HG03175 (cell line): Measurements from ENCODE around the gene CFC1.
"Not testable (repeated sequence)": the region's sequence is repeated elsewhere in the genome, so short reads cannot be mapped to it uniquely, and the experiment has no call there.

Source experiments
- ATAC-seq: cut with Tn5 transposase; IDR thresholded peaks from one replicate; pipeline ENCODE4 v1.9.1; 2021; ENCODE audit warnings: mild to moderate bottlenecking, moderate library complexity; ENCODE audit not compliant: unreplicated experiment

Gene CFC1

DNA sequence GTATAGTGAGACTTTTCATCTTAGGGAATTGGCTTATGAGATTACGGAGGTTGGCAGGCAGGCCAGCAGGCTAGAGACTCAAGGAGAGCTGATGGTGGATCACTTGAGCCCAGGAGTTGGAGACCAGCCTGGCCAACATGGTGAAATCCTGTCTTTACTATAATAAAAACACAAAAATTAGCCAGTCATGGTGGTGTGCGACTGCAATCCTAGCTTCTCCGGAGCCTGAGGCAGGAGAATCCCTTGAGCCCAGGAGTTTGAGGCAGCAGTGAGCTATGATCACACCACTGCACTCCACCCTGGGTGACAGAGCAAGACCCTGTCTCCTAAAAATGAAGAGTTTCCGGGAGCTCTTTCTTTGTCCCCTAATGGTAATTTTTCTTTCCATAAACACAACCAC lies 14.6 kb downstream of the CFC1 start:
- not testable (repeated sequence) for ATAC-seq

- ATAC-seq, result not testable (repeated sequence)
Observed at GRCh38 chr2:130583582-130583981, 15.8 kb downstream of the CFC1 start.

DNA sequence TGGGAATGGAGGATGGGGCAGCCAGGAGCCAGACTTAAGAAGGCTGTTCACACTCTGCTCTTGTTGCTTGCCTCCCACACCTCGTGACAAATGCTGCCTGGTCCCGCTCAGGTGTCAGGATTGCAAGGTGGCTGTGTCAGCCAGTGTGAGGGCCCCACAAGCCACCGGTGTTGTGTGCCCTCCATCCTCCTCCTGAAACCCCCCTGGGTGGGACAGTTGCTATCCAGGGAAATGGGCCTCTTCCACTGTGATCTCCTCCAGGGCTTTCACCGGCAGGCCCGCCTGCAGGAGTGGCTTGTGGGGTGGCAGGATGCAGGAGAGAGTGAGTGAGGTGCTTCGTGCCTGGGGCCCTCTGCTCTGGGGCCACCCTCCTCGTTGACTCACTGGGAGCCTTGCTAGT lies 16.4 kb downstream of the CFC1 start:
- ATAC-seq, result not testable (repeated sequence)

DNA sequence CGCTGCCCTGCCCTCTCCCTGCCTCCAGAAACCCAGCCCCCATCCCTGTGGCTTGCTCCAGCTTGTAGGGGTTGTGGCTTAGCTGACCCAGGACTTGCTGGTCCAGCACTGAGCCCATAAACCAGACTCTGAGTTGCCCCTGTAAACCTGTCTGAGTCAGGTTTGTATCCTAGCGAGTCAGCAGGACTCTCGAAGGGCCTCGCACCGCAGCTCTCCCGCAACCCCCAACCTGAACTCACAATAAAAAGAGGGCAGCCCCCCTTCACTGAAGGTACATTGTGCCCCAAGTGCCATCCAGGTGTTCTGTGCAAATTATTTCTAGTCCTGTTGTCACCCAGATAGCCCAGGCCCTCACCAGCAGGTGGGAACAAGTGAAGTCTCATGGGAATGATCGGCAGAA lies 17.9 kb downstream of the CFC1 start:
- not testable (repeated sequence) for ATAC-seq

- ATAC-seq, result not testable (repeated sequence)
Observed at GRCh38 chr2:130579121-130579520, 20.3 kb downstream of the CFC1 start.

- ATAC-seq, result not testable (repeated sequence)
Observed at GRCh38 chr2:130577559-130577958, 21.8 kb downstream of the CFC1 start.

GRCh38 chr2:130576209-130576784 lies 23.1 kb downstream of the CFC1 start:
- not testable (repeated sequence) for ATAC-seq

- ATAC-seq, result not testable (repeated sequence)
Observed at GRCh38 chr2:130574230-130574629, 25.1 kb downstream of the CFC1 start.

DNA sequence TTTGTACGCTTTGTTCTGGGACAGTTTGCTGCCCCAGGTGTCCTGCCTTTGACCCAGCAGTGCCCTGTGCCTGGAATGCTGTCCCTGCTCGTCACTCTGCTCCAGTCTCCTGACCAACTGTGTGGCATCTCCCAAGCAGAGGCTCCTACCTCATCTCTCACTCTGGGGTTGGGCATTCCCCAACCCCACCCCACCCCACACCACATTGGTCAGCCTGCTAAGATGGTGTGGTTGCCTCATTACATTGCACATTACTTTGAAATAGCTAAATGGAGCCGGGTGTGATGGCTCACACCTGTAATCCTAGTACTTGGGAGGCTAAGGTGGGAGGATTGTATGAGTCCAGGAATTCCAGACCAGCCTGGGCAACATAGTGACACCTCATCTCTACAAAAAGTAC lies 27.4 kb downstream of the CFC1 start:
- ATAC-seq, result not testable (repeated sequence)

DNA sequence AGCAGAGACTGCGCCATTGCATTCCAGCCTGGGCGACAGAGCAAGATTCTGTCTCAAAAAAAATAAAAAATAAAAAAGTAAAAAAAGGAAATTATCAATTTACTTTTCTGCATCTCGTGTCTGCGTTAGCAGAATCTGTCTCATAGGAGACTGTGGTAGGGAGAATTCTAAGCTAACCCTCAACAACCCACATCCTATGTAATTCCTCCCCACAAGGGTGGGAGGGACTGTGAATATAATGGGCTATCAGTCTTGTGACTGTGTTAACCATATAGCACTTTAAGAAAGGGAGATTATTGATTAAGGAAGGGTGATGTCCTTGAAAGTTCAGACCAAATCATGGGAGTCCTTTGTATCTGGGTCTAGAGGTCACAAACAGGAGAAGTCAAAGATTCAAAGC lies 33.2 kb downstream of the CFC1 start:
- not testable (repeated sequence) for ATAC-seq

GRCh38 chr2:130556441-130556840 lies 42.9 kb downstream of the CFC1 start:
- ATAC-seq, result not testable (repeated sequence)

GRCh38 chr2:130554178-130554577 lies 45.2 kb downstream of the CFC1 start:
- ATAC-seq, result not testable (repeated sequence)

DNA sequence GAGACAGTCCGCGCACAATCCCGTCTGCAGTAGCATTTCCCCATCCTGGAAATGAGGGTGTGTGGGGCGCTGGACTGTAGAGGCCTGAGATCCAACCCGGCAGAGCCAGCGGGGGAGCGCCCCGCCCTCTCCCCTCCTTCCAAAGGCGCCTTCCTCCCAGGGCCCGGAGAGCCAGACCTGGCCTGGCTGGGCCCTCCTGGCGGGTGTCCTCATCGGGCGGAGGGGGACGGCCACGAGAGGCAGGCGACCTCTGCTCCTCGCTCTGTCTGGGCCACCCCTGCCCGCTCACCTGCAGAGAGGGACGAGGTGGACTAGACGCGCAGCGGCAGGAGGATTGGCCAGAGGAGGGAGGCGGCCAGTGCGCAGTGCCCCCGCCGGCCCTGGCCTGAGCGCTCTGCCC lies 49.9 kb downstream of the CFC1 start:
- ATAC-seq, result not testable (repeated sequence)

GRCh38 chr2:130548418-130548817 lies 51.0 kb downstream of the CFC1 start:
- ATAC-seq, result not testable (repeated sequence)

DNA sequence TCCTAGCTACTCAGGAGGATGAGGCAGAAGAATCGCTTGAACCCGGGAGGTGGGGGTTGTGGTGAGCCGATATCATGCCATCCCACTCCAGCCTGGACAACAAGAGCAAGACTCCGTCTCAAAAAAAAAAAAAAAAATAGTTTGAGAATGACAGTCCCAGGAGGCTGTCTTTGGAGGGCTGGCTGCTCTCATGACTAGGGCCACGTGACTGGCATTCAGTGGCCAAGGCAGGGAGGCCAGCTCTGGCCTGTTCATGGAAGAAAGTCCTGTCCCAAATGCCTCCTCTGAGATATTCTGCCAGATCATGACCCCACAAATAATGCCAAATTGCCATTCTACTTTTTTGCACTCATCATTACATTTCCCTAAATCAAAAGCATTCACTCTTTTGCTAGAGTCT lies 54.4 kb downstream of the CFC1 start:
- ATAC-seq, result not testable (repeated sequence)

GRCh38 chr2:130543785-130544528 lies 55.4 kb downstream of the CFC1 start:
- not testable (repeated sequence) for ATAC-seq

DNA sequence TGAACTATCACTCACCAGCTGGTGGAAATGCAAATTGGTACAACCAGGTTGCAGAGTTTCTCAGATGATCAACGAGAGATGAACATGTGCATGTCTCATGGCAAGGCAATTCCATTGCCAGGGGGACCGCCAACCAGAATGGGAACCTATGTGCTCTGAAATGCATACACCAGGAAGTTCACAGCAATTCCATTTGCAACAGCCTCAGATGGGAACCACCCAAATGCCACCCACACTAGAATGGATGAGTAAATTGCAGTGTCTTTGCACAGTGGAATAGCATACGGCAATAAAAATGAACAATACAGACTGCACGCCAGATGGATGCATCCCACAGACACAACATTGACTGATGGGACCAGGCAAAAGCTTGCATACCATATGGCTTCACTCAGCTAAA lies 56.6 kb downstream of the CFC1 start:
- ATAC-seq, result not testable (repeated sequence)
